ENCODE measurements around the gene AKAP13. TPM values are rescaled to one million over a fixed set of nuclear protein-coding genes. Genes with fewer than 3 reads are reported as not detected.

The AKAP13 gene
- polyA plus RNA-seq, 1 experiment: 15.5 TPM

GRCh38 chr15:85394554-85395333, 14.3 kb downstream of the AKAP13 start:
- no peak for TF ChIP-seq CTCF (IDR thresholded peaks at IDR 0.05; ENCODE audit: low read depth, low read length)
- POLR2A ChIA-PET: no interaction called here
- Histone ChIP-seq H3K27me3 (ENCODE audit: control insufficient read depth, insufficient read depth, low read length) (no peaks in the 10 kb centered on the region), H3K27ac (ENCODE audit: low read depth, low read length) (no peak overlapping the region), H3K4me3 (ENCODE audit: low read depth, low read length) (no peak overlapping the region), H3K9me3 (ENCODE audit: control insufficient read depth, insufficient read depth, low read length) (no peaks in the 10 kb centered on the region)
- DNase-seq (ENCODE audit: low read depth, low spot score): no peak
- CTCF ChIA-PET: interaction anchor here (1.1 kb wide), 1 partner anchor 91 kb away, joined by 4 read pairs; no protein-coding TSS in a partner anchor

- TF ChIP-seq CTCF (IDR thresholded peaks at IDR 0.05; ENCODE audit: low read depth, low read length): no peak
- DNase-seq (ENCODE audit: low read depth, low spot score): no peak
- H3K9me3 ChIP-seq (ENCODE audit: control insufficient read depth, insufficient read depth, low read length): no peaks in the 10 kb centered on the region
- ChIA-PET CTCF (interaction anchor here (0.8 kb wide), 1 partner anchor 100 kb away, joined by 3 read pairs; no protein-coding TSS in a partner anchor), POLR2A (interaction anchor here (0.6 kb wide), 1 partner anchor 462 kb away, joined by 3 read pairs; no protein-coding TSS in a partner anchor)
- H3K4me3 ChIP-seq (ENCODE audit: low read depth, low read length): no peak overlapping the region
- H3K27ac ChIP-seq (ENCODE audit: low read depth, low read length): no peak overlapping the region
- H3K27me3 ChIP-seq (ENCODE audit: control insufficient read depth, insufficient read depth, low read length): no peaks in the 10 kb centered on the region
These were observed 16.2 kb downstream of the AKAP13 start for GRCh38 chr15:85396554-85396953.

GRCh38 chr15:85397151-85397550, 16.7 kb downstream of the AKAP13 start:
- TF ChIP-seq CTCF (IDR thresholded peaks at IDR 0.05; ENCODE audit: low read depth, low read length): no peak

GRCh38 chr15:85397926-85398325, 17.5 kb downstream of the AKAP13 start:
- Histone ChIP-seq H3K27me3 (ENCODE audit: control insufficient read depth, insufficient read depth, low read length) (no peaks in the 10 kb centered on the region), H3K4me3 (ENCODE audit: low read depth, low read length) (no peak overlapping the region), H3K9me3 (ENCODE audit: control insufficient read depth, insufficient read depth, low read length) (no peaks in the 10 kb centered on the region), H3K27ac (ENCODE audit: low read depth, low read length) (no peak overlapping the region)
- POLR2A ChIA-PET: no interaction called here
- CTCF ChIA-PET: no interaction called here
- TF ChIP-seq CTCF (IDR thresholded peaks at IDR 0.05; ENCODE audit: low read depth, low read length): no peak
- DNase-seq (ENCODE audit: low read depth, low spot score): no peak

More at GRCh38 chr15:85397151-85397550, 16.7 kb downstream of the AKAP13 start:
- H3K9me3 ChIP-seq (ENCODE audit: control insufficient read depth, insufficient read depth, low read length): no peaks in the 10 kb centered on the region
- POLR2A ChIA-PET: interaction anchor here (0.6 kb wide), 1 partner anchor 81 kb away, joined by 7 read pairs; no protein-coding TSS in a partner anchor
- H3K27me3 ChIP-seq (ENCODE audit: control insufficient read depth, insufficient read depth, low read length): no peaks in the 10 kb centered on the region
- H3K4me3 ChIP-seq (ENCODE audit: low read depth, low read length): no peak overlapping the region
- H3K27ac ChIP-seq (ENCODE audit: low read depth, low read length): no peak overlapping the region
- CTCF ChIA-PET: interaction anchor here (0.8 kb wide), 1 partner anchor 101 kb away, joined by 3 read pairs; no protein-coding TSS in a partner anchor
- DNase-seq (ENCODE audit: low read depth, low spot score): no peak

- H3K4me3 ChIP-seq (ENCODE audit: low read depth, low read length): no peak overlapping the region
- H3K27me3 ChIP-seq (ENCODE audit: control insufficient read depth, insufficient read depth, low read length): no peaks in the 10 kb centered on the region
- DNase-seq (ENCODE audit: low read depth, low spot score): no peak
- no peak overlapping the region for H3K27ac ChIP-seq (ENCODE audit: low read depth, low read length)
- POLR2A ChIA-PET: no interaction called here
- CTCF ChIA-PET: no interaction called here
- no peaks in the 10 kb centered on the region for H3K9me3 ChIP-seq (ENCODE audit: control insufficient read depth, insufficient read depth, low read length)
- TF ChIP-seq CTCF (IDR thresholded peaks at IDR 0.05; ENCODE audit: low read depth, low read length): no peak
These were observed 18.4 kb downstream of the AKAP13 start for GRCh38 chr15:85398822-85399221.

All from AG04450 (cell line).